H9 (cell line): ENCODE results near the gene FRY. TPM values are rescaled to one million over a fixed set of nuclear protein-coding genes. Genes with fewer than 3 reads are reported as not detected.

Source experiments
- DNase-seq: peaks from one replicate; pipeline ENCODE4 v3.0.0-alpha.2; 2017
- H2AFZ ChIP-seq: one replicate; pipeline ENCODE4 v1.6.1; 2013; ENCODE audit warnings: mild to moderate bottlenecking, low read length, control low read depth, moderate library complexity
- H2AK5ac ChIP-seq: 2 replicates; pipeline ENCODE4 v1.6.1; 2013; ENCODE audit warnings: low read length, control low read depth, mixed read lengths; ENCODE audit not compliant: insufficient read length
- H2BK120ac ChIP-seq: one replicate; pipeline ENCODE4 v1.6.1; 2013; ENCODE audit warnings: low read depth, mild to moderate bottlenecking, low read length, control low read depth, inconsistent platforms; ENCODE audit not compliant: poor library complexity, severe bottlenecking
- H2BK12ac ChIP-seq: 2 replicates; pipeline ENCODE4 v1.6.1; 2013; ENCODE audit warnings: low read length, control low read depth, mixed read lengths, low read depth; ENCODE audit not compliant: insufficient read length
- H2BK15ac ChIP-seq: 2 replicates; pipeline ENCODE4 v1.6.1; 2013; ENCODE audit warnings: low read depth, low read length, control low read depth
- H2BK20ac ChIP-seq: one replicate; pipeline ENCODE4 v1.6.1; 2013; ENCODE audit warnings: low read depth, mild to moderate bottlenecking, low read length, control low read depth, inconsistent platforms; ENCODE audit not compliant: poor library complexity, severe bottlenecking
- H2BK5ac ChIP-seq: 2 replicates; pipeline ENCODE4 v1.6.1; 2013; ENCODE audit warnings: low read length, control low read depth, mixed read lengths; ENCODE audit not compliant: insufficient read length
- H3K14ac ChIP-seq: 2 replicates; pipeline ENCODE4 v1.6.1; 2013; ENCODE audit warnings: low read length, control low read depth; ENCODE audit not compliant: insufficient read depth
- H3K18ac ChIP-seq: 2 replicates; pipeline ENCODE4 v1.6.1; 2013; ENCODE audit warnings: low read depth, mild to moderate bottlenecking, mixed read lengths, low read length, control low read depth; ENCODE audit not compliant: insufficient read length
- H3K23ac ChIP-seq: 2 replicates; pipeline ENCODE4 v1.6.1; 2013; ENCODE audit warnings: low read length, control low read depth, mixed read lengths, low read depth; ENCODE audit not compliant: insufficient read length
- H3K23me2 ChIP-seq: 2 replicates; pipeline ENCODE4 v1.6.1; 2013; ENCODE audit warnings: low read depth, mild to moderate bottlenecking, mixed read lengths, low read length, control low read depth; ENCODE audit not compliant: insufficient read length, poor library complexity, severe bottlenecking
- H3K27ac ChIP-seq: 2 replicates; pipeline ENCODE4 v1.5.1; 2013; ENCODE audit warnings: low read length, control low read depth, mixed read lengths, low read depth; ENCODE audit not compliant: insufficient read length
- H3K27me3 ChIP-seq: 2 replicates; pipeline ENCODE4 v1.6.1; 2013; ENCODE audit warnings: low read length, control low read depth, inconsistent platforms; ENCODE audit not compliant: insufficient read depth
- H3K4ac ChIP-seq: 2 replicates; pipeline ENCODE4 v1.6.1; 2013; ENCODE audit warnings: low read depth, mild to moderate bottlenecking, control low read depth, inconsistent platforms, low read length, moderate library complexity
- H3K4me1 ChIP-seq: 2 replicates; pipeline ENCODE4 v1.6.1; 2013; ENCODE audit warnings: low read length, control low read depth, inconsistent platforms; ENCODE audit not compliant: insufficient read depth
- H3K4me2 ChIP-seq: 2 replicates; pipeline ENCODE4 v1.6.1; 2013; ENCODE audit warnings: low read length, control low read depth, mixed read lengths; ENCODE audit not compliant: insufficient read length, insufficient read depth
- H3K56ac ChIP-seq: 2 replicates; pipeline ENCODE4 v1.6.1; 2013; ENCODE audit warnings: low read depth, mild to moderate bottlenecking, mixed read lengths, low read length, control low read depth; ENCODE audit not compliant: insufficient read length
- H3K79me1 ChIP-seq: 2 replicates; pipeline ENCODE4 v1.6.1; 2013; ENCODE audit warnings: low read depth, mild to moderate bottlenecking, moderate library complexity, low read length, control low read depth, inconsistent platforms; ENCODE audit not compliant: insufficient read depth, poor library complexity, severe bottlenecking
- H3K79me2 ChIP-seq: 2 replicates; pipeline ENCODE4 v1.6.1; 2013; ENCODE audit warnings: low read length, control low read depth, inconsistent platforms; ENCODE audit not compliant: insufficient read depth
- H3K9ac ChIP-seq: 2 replicates; pipeline ENCODE4 v1.6.1; 2013; ENCODE audit warnings: low read length, control low read depth, mixed read lengths; ENCODE audit not compliant: insufficient read length; ENCODE audit errors: extremely low read depth
- H3K9me3 ChIP-seq: one replicate; pipeline ENCODE4 v1.6.1; 2013; ENCODE audit warnings: low read depth, low read length, inconsistent platforms; ENCODE audit not compliant: control insufficient read depth
- H3T11ph ChIP-seq: one replicate; pipeline ENCODE4 v1.6.1; 2013; ENCODE audit warnings: mild to moderate bottlenecking, low read length, control low read depth, inconsistent platforms
- H4K20me1 ChIP-seq: one replicate; pipeline ENCODE4 v1.6.1; 2013; ENCODE audit not compliant: control insufficient read depth, insufficient read length, insufficient read depth
- H4K5ac ChIP-seq: 2 replicates; pipeline ENCODE4 v1.6.1; 2013; ENCODE audit warnings: low read depth, mild to moderate bottlenecking, mixed read lengths, low read length, control low read depth; ENCODE audit not compliant: insufficient read length
- H4K8ac ChIP-seq: replicated peaks from 2 replicates; pipeline ENCODE4 v1.6.1; 2013; ENCODE audit warnings: low read length, control low read depth, mixed read lengths, low read depth; ENCODE audit not compliant: insufficient read length
- H4K91ac ChIP-seq: 2 replicates; pipeline ENCODE4 v1.6.1; 2013; ENCODE audit warnings: low read depth, mild to moderate bottlenecking, moderate library complexity, mixed read lengths, low read length, control low read depth; ENCODE audit not compliant: insufficient read length
- H3K27ac Mint-ChIP-seq, 3 experiments: 2 replicates in 2 of 3; 3 replicates in 1 of 3; pipeline ENCODE4 v1.8.0; 2020 to 2021; ENCODE audit warnings: mixed read lengths in 3 of 3, mild to moderate bottlenecking in 1 of 3, moderate library complexity in 1 of 3
- H3K27me3 Mint-ChIP-seq: 2 replicates; pipeline ENCODE4 v1.8.0; 2021; ENCODE audit warnings: low read depth, mild to moderate bottlenecking, moderate library complexity, mixed read lengths
- H3K36me3 Mint-ChIP-seq, 3 experiments: 2 replicates in 2 of 3; 3 replicates in 1 of 3; pipeline ENCODE4 v1.8.0; 2020 to 2021; ENCODE audit warnings: low read depth in 3 of 3, mixed read lengths in 3 of 3; ENCODE audit not compliant: insufficient read depth in 1 of 3
- H3K4me1 Mint-ChIP-seq, 2 experiments: 2 replicates each; pipeline ENCODE4 v1.8.0; 2020; ENCODE audit warnings: mixed read lengths in 2 of 2
- H3K4me3 Mint-ChIP-seq, 2 experiments: 2 replicates in 1 of 2; 3 replicates in 1 of 2; pipeline ENCODE4 v1.8.0; 2020 to 2021; ENCODE audit warnings: mild to moderate bottlenecking in 2 of 2, mixed read lengths in 2 of 2, moderate library complexity in 1 of 2
- H3K9me3 Mint-ChIP-seq, 2 experiments: 2 replicates in 1 of 2; 3 replicates in 1 of 2; pipeline ENCODE4 v1.8.0; 2020; ENCODE audit warnings: mild to moderate bottlenecking in 2 of 2, mixed read lengths in 2 of 2, moderate library complexity in 1 of 2
- WGBS: extraction: QIAGEN DNeasy Blood & Tissue Kit; methylation state at CpG from one replicate; pipeline ENCODE4 v1.1.7; 2013; ENCODE audit warnings: missing lambda C conversion rate, low lambda C conversion rate, mixed read lengths; ENCODE audit not compliant: insufficient read length; ENCODE audit errors: extremely low coverage; 5-methylcytosine and 5-hydroxymethylcytosine counted together
- total RNA-seq: library from RNA; stranded (reverse); gene quantifications from 2 replicates; pipeline ENCODE4 v1.2.1, GENCODE V29; 2021
- TF ChIP-seq, protein P1 (sequence below): fragments of 200-600 bp; sonication (generic); conservative IDR thresholded peaks from 3 replicates; pipeline ENCODE4 v1.8.0; 2021; ENCODE audit warnings: antibody characterized with exemption, mild to moderate bottlenecking

FRY gene
- total RNA-seq, 1 experiment from 2014 or later: 5.2 TPM

DNA sequence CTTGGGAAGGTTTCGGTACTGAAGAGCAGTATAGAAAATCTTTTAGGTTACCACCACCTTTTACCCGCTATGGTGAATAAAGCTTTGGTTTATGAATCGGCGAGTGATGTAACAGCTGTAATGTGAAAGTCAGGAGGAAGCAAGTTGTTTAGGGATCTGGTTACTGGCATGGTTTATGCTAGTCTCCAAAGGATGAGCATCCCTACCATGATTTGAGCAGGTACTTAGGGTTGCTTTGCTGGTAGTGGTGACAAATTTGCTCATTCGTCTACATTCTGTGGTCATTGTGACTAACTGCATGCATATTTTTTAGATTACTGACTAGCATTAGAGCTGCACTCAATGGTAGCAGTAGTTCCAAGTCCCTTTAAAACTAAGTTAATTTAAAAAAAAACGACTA is 104.1 kb downstream of the FRY start:
- Histone ChIP-seq H3K4ac (no peak overlapping the region), H3K23me2 (no peaks in the 10 kb centered on the region), H3K18ac (no peak overlapping the region), H3K4me2 (no peak overlapping the region), H2AFZ (no peak overlapping the region), H3K4me1 (no peaks in the 10 kb centered on the region), H3K27me3 (no peaks in the 10 kb centered on the region), H3K9ac (no peak overlapping the region), H4K20me1 (no peaks in the 10 kb centered on the region), H4K91ac (no peak overlapping the region), H2AK5ac (no peak overlapping the region), H3K23ac (no peak overlapping the region), H2BK120ac (no peak overlapping the region), H3K27ac (no peak overlapping the region), H2BK20ac (no peak overlapping the region), H2BK12ac (no peak overlapping the region), H3K79me1 (no peaks in the 10 kb centered on the region), H4K8ac (no peak overlapping the region), H3T11ph (no peak overlapping the region), H2BK5ac (no peak overlapping the region), H3K14ac (no peak overlapping the region), H2BK15ac (no peak overlapping the region), H3K9me3 (no peaks in the 10 kb centered on the region), H3K56ac (no peak overlapping the region), H4K5ac (no peak overlapping the region), H3K79me2 (no peaks in the 10 kb centered on the region)
- H3K36me3 Mint-ChIP-seq: no peaks in the 10 kb centered on the region
- H3K27me3 Mint-ChIP-seq: no peaks in the 10 kb centered on the region
- no peaks in the 10 kb centered on the region for H3K4me1 Mint-ChIP-seq
- H3K4me3 Mint-ChIP-seq: no peak overlapping the region
- WGBS: no CpG with 5 or more reads among the region's 6 CpGs
- no peak overlapping the region for H3K27ac Mint-ChIP-seq
- no peak for DNase-seq
- TF ChIP-seq, protein P1, sequence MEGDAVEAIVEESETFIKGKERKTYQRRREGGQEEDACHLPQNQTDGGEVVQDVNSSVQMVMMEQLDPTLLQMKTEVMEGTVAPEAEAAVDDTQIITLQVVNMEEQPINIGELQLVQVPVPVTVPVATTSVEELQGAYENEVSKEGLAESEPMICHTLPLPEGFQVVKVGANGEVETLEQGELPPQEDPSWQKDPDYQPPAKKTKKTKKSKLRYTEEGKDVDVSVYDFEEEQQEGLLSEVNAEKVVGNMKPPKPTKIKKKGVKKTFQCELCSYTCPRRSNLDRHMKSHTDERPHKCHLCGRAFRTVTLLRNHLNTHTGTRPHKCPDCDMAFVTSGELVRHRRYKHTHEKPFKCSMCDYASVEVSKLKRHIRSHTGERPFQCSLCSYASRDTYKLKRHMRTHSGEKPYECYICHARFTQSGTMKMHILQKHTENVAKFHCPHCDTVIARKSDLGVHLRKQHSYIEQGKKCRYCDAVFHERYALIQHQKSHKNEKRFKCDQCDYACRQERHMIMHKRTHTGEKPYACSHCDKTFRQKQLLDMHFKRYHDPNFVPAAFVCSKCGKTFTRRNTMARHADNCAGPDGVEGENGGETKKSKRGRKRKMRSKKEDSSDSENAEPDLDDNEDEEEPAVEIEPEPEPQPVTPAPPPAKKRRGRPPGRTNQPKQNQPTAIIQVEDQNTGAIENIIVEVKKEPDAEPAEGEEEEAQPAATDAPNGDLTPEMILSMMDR: no peak
- H3K9me3 Mint-ChIP-seq: no peaks in the 10 kb centered on the region
